Measurements from ENCODE around the gene NUMB. TPM values are rescaled to one million over a fixed set of nuclear protein-coding genes. Genes with fewer than 3 reads are reported as not detected.

NUMB gene
- total RNA-seq, 4 donors from 2014 or later = 27.7 to 52.8 (median 34.2) TPM

DNA sequence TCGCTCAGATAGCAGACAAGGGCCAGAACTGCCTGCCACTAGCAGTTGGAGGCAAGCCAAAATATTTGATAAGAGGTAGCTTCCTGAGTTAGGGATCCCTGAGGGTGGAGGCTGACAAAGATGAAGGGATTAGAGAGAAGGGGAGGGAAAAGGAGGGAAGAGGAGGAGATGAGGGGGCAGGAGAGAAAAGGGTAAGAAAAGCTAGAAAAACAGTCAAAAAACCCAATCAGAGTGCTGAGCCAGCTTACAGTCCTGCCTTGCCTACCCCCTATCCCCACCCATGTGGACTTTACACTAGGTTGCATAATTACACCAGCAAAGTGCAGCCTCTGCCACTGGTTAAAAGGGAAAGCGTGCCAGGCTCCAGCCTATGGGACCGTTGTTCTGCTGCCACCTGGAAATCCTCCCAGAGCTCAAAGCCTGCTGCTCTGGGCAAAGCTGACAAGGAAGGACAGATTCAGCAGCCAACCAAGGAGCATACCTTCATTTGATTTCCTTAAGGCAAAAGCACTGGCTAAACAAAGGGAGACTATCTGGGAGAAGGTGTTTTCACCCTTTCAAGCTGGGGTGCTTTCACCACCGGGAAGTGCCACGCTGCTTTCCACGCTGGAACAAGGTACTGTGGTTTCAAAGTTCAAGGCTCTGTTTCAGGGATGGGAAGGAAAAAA lies 3.8 kb upstream of the NUMB start:
- WGBS, 2 donors = 20 to 31% methylated on average over 6 of the region's 6 CpGs
- Histone ChIP-seq H3K4me3 (peak overlapping the region in 2 of 4 donors; percentile 7 to 16), H3K36me3 (no peaks in the 10 kb centered on the region), H3K27ac (peak overlapping the region; percentile 56 to 80 (median 78)), H3K27me3 (no peaks in the 10 kb centered on the region), H3K9me3 (no peaks in the 10 kb centered on the region), H3K4me1 (peaks cover 28 to 78% (median 35%) of the 10 kb centered on the region in 3 donors)
- no peak for DNase-seq
- intact Hi-C loops (cut with DNase I) = no loop called here
- TF ChIP-seq, protein P1, sequence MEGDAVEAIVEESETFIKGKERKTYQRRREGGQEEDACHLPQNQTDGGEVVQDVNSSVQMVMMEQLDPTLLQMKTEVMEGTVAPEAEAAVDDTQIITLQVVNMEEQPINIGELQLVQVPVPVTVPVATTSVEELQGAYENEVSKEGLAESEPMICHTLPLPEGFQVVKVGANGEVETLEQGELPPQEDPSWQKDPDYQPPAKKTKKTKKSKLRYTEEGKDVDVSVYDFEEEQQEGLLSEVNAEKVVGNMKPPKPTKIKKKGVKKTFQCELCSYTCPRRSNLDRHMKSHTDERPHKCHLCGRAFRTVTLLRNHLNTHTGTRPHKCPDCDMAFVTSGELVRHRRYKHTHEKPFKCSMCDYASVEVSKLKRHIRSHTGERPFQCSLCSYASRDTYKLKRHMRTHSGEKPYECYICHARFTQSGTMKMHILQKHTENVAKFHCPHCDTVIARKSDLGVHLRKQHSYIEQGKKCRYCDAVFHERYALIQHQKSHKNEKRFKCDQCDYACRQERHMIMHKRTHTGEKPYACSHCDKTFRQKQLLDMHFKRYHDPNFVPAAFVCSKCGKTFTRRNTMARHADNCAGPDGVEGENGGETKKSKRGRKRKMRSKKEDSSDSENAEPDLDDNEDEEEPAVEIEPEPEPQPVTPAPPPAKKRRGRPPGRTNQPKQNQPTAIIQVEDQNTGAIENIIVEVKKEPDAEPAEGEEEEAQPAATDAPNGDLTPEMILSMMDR (IDR thresholded peaks at IDR 0.05) = no peak
- TF ChIP-seq POLR2A (IDR thresholded peaks at IDR 0.05) = no peak

- H3K4me3 ChIP-seq = peak overlapping the region in 1 of 4 donors; percentile 16
- H3K9me3 ChIP-seq = no peaks in the 10 kb centered on the region
- intact Hi-C loops (cut with DNase I) = no loop called here
- TF ChIP-seq, protein P1 (IDR thresholded peaks at IDR 0.05) = no peak
- TF ChIP-seq POLR2A (IDR thresholded peaks at IDR 0.05) = no peak
- DNase-seq = no peak
- WGBS, 2 donors = 35 to 39% methylated on average over 6 of the region's 6 CpGs
- H3K27me3 ChIP-seq = no peaks in the 10 kb centered on the region
- H3K27ac ChIP-seq = peak overlapping the region; percentile 56 to 80 (median 78)
- peaks cover 28 to 85% (median 38%) of the 10 kb centered on the region in 3 donors for H3K4me1 ChIP-seq
- no peaks in the 10 kb centered on the region for H3K36me3 ChIP-seq
Measured at GRCh38 chr14:73461478-73462047, 3.2 kb upstream of the NUMB start.

DNA sequence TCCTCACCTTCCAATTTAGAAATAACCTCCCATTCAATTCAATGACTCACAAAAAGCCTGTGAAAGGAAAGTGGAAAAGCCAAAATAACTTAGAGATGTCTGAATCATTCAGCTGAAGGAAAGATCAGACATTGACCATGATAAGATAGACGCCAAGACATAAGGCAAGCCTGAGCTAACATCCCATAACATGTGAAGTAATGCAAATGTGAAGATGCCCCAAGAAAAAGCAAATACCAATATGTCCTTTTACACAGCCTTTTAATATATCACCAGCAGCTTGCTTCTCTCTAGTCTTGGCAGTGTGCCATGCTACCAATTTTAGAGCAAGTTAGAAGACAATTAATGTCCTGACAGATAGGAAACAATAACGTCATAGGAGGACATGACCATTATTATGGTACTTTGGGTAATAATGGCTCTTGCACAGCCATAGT lies 2.4 kb upstream of the NUMB start:
- Histone ChIP-seq H3K27me3 (no peaks in the 10 kb centered on the region), H3K27ac (peak overlapping the region in 3 of 4 donors; percentile 30 to 79 (median 77)), H3K9me3 (no peaks in the 10 kb centered on the region), H3K4me3 (no peak overlapping the region), H3K36me3 (no peaks in the 10 kb centered on the region), H3K4me1 (peaks cover 33 to 86% (median 45%) of the 10 kb centered on the region in 3 donors)
- 13 to 18% methylated on average over 2 of the region's 2 CpGs for WGBS, 2 donors
- no peak for TF ChIP-seq POLR2A (IDR thresholded peaks at IDR 0.05)
- TF ChIP-seq, protein P1 (IDR thresholded peaks at IDR 0.05) = no peak
- intact Hi-C loops (cut with DNase I) = no loop called here
- no peak for DNase-seq

- Histone ChIP-seq H3K36me3 (no peaks in the 10 kb centered on the region), H3K27me3 (no peaks in the 10 kb centered on the region), H3K9me3 (no peaks in the 10 kb centered on the region), H3K27ac (peak overlapping the region in 2 of 4 donors; percentile 77 to 79), H3K4me3 (no peak overlapping the region), H3K4me1 (peaks cover 33 to 86% (median 48%) of the 10 kb centered on the region in 3 donors)
- TF ChIP-seq, protein P1 (IDR thresholded peaks at IDR 0.05) = no peak
- no peak for TF ChIP-seq POLR2A (IDR thresholded peaks at IDR 0.05)
- no peak for DNase-seq
- intact Hi-C loops (cut with DNase I) = no loop called here
- WGBS, 2 donors = 60 to 84% methylated on average over 1 to 4 of the region's 4 CpGs
Measured at GRCh38 chr14:73459959-73460358, 1.6 kb upstream of the NUMB start.

- Histone ChIP-seq H3K27ac (peak overlapping the region; percentile 96 to 98 (median 98)), H3K4me1 (peaks cover 25 to 81% (median 43%) of the 10 kb centered on the region in 3 donors), H3K36me3 (no peaks in the 10 kb centered on the region), H3K4me3 (peak overlapping the region; percentile 97 to 99 (median 98)), H3K27me3 (no peaks in the 10 kb centered on the region), H3K9me3 (no peaks in the 10 kb centered on the region)
- WGBS, 2 donors = 0% methylated on average over 8 of the region's 14 CpGs
- intact Hi-C loops (cut with DNase I) = no loop called here
- DNase-seq = no peak
- TF ChIP-seq, protein P1 (IDR thresholded peaks at IDR 0.05) = no peak
- no peak for TF ChIP-seq POLR2A (IDR thresholded peaks at IDR 0.05)
Measured at GRCh38 chr14:73457924-73458182, 493 bp downstream of the NUMB start.
